Endothelial cell of umbilical vein (primary cell): ENCODE measurements around the gene KATNB1.

Source experiments
- EZH2 ChIP-seq: IDR thresholded peaks from 2 replicates; pipeline ENCODE4 v1.6.1; 2012; ENCODE audit warnings: borderline replicate concordance, low read depth, mild to moderate bottlenecking, moderate library complexity, low read length, inconsistent platforms; ENCODE audit not compliant: severe bottlenecking
- GATA2 ChIP-seq: IDR thresholded peaks from 2 replicates; pipeline ENCODE4 v1.7.0; 2011; ENCODE audit warnings: low read depth, mild to moderate bottlenecking, moderate library complexity, mixed read lengths, low read length; ENCODE audit not compliant: insufficient read length, insufficient read depth
- JUN ChIP-seq: IDR thresholded peaks from 2 replicates; pipeline ENCODE4 v1.6.1; 2011; ENCODE audit warnings: borderline replicate concordance, low read depth; ENCODE audit not compliant: insufficient read length, insufficient read depth
- POLR2A ChIP-seq: IDR thresholded peaks from 2 replicates; pipeline ENCODE4 v1.6.1; 2012; ENCODE audit warnings: low read depth, mild to moderate bottlenecking, control low read depth, low read length
- TF ChIP-seq, protein P1 (sequence below), 2 donors: IDR thresholded peaks; 1 replicate in 1 of 2; 2 replicates in 1 of 2; pipeline ENCODE4 v1.5.1; 2011; ENCODE audit warnings: low read length in 2 of 2, mild to moderate bottlenecking in 2 of 2, moderate library complexity in 2 of 2, control low read depth in 1 of 2, inconsistent platforms in 1 of 2, low read depth in 1 of 2; ENCODE audit not compliant: insufficient read depth in 1 of 2; ENCODE audit errors: extremely low read depth in 1 of 2
- TF ChIP-seq, protein P2 (sequence below): IDR thresholded peaks from 2 replicates; pipeline ENCODE4 v1.6.1; 2011; ENCODE audit not compliant: insufficient read depth, insufficient read length

DNA sequence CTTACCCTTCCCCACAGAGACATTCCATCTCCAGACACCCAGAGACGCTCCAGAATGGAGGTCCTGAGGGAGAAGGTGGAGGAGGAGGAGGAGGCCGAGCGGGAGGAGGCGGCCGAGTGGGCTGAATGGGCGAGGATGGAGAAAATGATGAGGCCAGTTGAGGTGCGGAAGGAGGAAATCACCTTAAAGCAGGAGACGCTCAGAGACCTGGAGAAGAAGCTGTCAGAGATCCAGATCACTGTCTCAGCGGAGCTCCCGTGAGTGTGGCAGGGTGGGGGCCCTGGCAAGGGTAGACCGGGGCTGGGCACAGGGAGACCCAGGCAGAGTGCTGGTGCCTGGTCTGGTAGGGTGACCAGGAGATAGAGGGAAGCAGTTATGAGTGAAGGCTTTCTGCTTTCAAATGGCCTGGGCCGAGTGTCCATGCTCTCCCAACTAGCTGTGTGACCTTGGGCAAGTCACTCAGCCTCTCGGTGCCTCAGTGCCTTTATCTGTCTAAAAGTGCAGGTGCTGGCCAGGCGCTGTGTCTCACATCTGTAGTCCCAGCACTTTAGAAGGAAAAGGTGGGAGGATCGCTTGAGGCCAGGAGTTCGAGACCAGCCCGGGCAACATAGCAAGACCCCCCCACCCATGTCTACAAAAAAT lies 37.6 kb upstream of the KATNB1 start:
- TF ChIP-seq EZH2: no peak
- TF ChIP-seq, protein P1, sequence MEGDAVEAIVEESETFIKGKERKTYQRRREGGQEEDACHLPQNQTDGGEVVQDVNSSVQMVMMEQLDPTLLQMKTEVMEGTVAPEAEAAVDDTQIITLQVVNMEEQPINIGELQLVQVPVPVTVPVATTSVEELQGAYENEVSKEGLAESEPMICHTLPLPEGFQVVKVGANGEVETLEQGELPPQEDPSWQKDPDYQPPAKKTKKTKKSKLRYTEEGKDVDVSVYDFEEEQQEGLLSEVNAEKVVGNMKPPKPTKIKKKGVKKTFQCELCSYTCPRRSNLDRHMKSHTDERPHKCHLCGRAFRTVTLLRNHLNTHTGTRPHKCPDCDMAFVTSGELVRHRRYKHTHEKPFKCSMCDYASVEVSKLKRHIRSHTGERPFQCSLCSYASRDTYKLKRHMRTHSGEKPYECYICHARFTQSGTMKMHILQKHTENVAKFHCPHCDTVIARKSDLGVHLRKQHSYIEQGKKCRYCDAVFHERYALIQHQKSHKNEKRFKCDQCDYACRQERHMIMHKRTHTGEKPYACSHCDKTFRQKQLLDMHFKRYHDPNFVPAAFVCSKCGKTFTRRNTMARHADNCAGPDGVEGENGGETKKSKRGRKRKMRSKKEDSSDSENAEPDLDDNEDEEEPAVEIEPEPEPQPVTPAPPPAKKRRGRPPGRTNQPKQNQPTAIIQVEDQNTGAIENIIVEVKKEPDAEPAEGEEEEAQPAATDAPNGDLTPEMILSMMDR (IDR thresholded peaks at IDR 0.05; ENCODE audit: extremely low read depth in 1 of 2, insufficient read depth in 1 of 2, low read depth in 1 of 2, low read length in 2 of 2): no peak
- TF ChIP-seq GATA2: no peak
- no peak for TF ChIP-seq JUN
- no peak for TF ChIP-seq POLR2A
- TF ChIP-seq, protein P2, sequence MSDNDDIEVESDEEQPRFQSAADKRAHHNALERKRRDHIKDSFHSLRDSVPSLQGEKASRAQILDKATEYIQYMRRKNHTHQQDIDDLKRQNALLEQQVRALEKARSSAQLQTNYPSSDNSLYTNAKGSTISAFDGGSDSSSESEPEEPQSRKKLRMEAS: no peak
